GM13977 (cell line): Measurements from ENCODE around the gene AUH.
"Not testable (repeated sequence)": the region's sequence is repeated elsewhere in the genome, so short reads cannot be mapped to it uniquely, and the experiment has no call there.

Source experiments
- DNase-seq: peaks from one replicate; pipeline ENCODE4 v3.0.0; 2012; ENCODE audit warnings: low spot score
- CTCF ChIP-seq: IDR thresholded peaks from 2 replicates; pipeline ENCODE4 v1.5.1; 2012; ENCODE audit warnings: mild to moderate bottlenecking, control low read depth; ENCODE audit not compliant: insufficient read depth; ENCODE audit errors: extremely low read depth, missing control alignments
- in situ Hi-C: fragments of 300-500 bp; cut with MboI; formaldehyde crosslinking; loops from one replicate; pipeline ENCODE4 v1.12.0; 2022; ENCODE audit warnings: low sequenced_read_pairs, low pct_unique_long_range_greater_than_20kb, mixed read lengths, inconsistent platforms; ENCODE audit not compliant: unreplicated experiment

AUH gene

GRCh38 chr9:91202736-91203283 is 158.9 kb downstream of the AUH start:
- DNase-seq, result no peak
- TF ChIP-seq CTCF, result no peak
- in situ Hi-C loops, result no loop called here

GRCh38 chr9:91200692-91201336 is 160.9 kb downstream of the AUH start:
- in situ Hi-C loops, result no loop called here
- TF ChIP-seq CTCF, result no peak
- no peak for DNase-seq

GRCh38 chr9:91199739-91200497 is 161.8 kb downstream of the AUH start:
- no peak for TF ChIP-seq CTCF
- in situ Hi-C loops, result no loop called here
- no peak for DNase-seq

DNA sequence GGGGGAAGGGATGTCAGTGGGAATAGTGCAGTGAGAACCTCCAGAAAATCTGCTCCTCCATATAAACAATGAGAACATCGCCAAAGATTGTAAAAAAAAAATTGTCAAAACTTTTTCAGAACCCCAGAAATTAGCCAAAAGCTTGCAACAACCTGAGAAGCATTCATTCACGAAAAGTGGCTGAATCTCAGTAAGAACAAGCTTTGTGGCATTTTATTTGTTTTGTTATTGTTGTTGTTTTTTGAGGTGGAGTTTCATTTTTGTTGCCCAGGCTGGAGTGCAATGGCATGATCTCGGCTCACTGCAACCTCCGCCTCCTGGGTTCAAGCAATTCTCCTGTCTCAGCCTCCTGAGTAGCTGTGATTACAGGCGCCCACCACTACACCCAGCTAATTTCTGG is 162.8 kb downstream of the AUH start:
- in situ Hi-C loops, DNase-seq: not testable (repeated sequence)

DNA sequence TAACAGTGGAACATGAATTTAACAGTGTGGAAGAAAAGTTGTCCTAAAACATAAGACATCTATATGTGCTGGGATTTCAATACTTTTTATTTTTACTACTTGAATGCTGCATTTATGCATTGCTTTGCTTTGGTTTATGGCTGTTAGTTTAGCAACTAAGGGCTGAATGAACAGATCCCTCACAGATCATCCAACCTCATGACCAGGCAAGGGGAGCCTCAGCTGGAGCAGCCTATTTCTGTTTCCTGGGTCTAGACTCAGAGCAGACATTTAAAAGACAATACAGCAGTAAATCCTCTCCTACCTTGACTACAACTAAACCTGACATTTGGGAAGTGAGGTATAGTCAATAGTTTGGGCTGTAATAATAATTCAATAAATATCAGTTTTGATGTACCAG is 163.3 kb downstream of the AUH start:
- DNase-seq, result no peak
- in situ Hi-C loops, result no loop called here
- no peak for TF ChIP-seq CTCF

DNA sequence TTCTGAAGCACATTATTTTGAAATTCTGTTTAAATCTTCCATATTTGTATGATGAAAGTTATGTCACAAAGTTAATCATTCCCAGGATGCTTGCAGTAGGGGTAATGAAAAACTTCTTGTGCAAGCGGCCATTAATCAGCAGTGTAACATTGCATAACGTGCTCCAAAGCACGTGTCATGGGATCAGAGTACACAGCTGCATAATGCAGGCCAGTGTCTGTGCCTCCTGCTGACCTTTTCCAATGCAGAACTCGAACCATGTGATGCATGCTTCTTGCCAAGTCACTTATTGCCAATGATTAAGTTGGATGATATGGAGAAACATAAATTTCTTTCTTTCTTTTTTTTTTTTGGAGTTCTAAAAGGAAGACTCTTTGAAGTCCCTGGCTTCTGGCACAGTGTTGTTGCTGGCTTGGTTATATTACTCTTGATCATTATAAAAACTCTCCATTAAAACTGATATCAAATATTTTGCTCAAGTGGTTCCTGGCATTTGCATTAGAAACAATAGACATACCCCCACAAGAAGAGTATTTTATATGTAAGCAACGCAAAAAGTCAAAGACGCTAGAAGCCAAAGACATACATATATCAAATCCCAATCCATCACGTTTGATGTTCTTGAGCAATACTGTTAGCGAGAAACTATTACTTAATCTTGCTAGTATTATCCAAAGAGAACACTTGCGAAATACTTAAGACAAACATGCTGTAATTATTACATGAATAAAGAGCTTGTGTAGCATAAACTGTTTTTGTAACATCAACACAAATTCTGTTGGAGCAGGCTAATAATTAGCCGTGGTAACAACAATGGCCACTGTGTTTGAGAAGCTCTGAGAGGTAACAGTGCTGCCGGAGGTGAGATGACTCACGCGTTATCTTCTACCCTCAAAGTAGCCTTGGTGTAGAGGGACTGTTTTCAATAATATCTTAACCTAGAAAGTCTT is 164.2 kb downstream of the AUH start:
- TF ChIP-seq CTCF, result no peak
- in situ Hi-C loops, result no loop called here
- DNase-seq, result no peak
